HEK293 (cell line): Measurements from ENCODE around the gene STRA6.

Experiments used
- KLF7 ChIP-seq: fragments of 450-650 bp; formaldehyde crosslinking; IDR thresholded peaks from 2 replicates; pipeline ENCODE4 v1.5.1; 2016; ENCODE audit warnings: missing biosample characterization, missing genetic modification characterization, borderline replicate concordance
- ZBTB21 ChIP-seq: fragments of 450-650 bp; formaldehyde crosslinking; IDR thresholded peaks from 2 replicates; pipeline ENCODE4 v1.5.1; 2017; ENCODE audit warnings: missing biosample characterization, missing genetic modification characterization
- ZBTB8A ChIP-seq: fragments of 450-650 bp; formaldehyde crosslinking; IDR thresholded peaks from 2 replicates; pipeline ENCODE4 v1.5.1; 2016; ENCODE audit warnings: missing biosample characterization, missing genetic modification characterization
- ZFP3 ChIP-seq: fragments of 450-650 bp; formaldehyde crosslinking; IDR thresholded peaks from 2 replicates; pipeline ENCODE4 v1.5.1; 2016; ENCODE audit warnings: low read depth, missing biosample characterization, missing genetic modification characterization
- ZNF121 ChIP-seq: fragments of 450-650 bp; formaldehyde crosslinking; IDR thresholded peaks from 2 replicates; pipeline ENCODE4 v1.5.1; 2016; ENCODE audit warnings: missing biosample characterization, missing genetic modification characterization
- ZNF19 ChIP-seq: fragments of 450-650 bp; formaldehyde crosslinking; IDR thresholded peaks from 2 replicates; pipeline ENCODE4; 2016; ENCODE audit warnings: missing biosample characterization, missing genetic modification characterization, low read depth
- ZNF202 ChIP-seq: fragments of 450-650 bp; formaldehyde crosslinking; IDR thresholded peaks from 2 replicates; pipeline ENCODE4 v1.5.1; 2016; ENCODE audit warnings: missing biosample characterization, missing genetic modification characterization, borderline replicate concordance
- ZNF266 ChIP-seq: fragments of 450-650 bp; formaldehyde crosslinking; IDR thresholded peaks from 2 replicates; pipeline ENCODE4 v1.5.1; 2016; ENCODE audit warnings: missing biosample characterization, missing genetic modification characterization, low read depth
- ZNF292 ChIP-seq: fragments of 450-650 bp; formaldehyde crosslinking; IDR thresholded peaks from 2 replicates; pipeline ENCODE4 v1.5.1; 2016; ENCODE audit warnings: low read depth, missing biosample characterization, missing genetic modification characterization, borderline replicate concordance
- ZNF341 ChIP-seq: fragments of 450-650 bp; formaldehyde crosslinking; IDR thresholded peaks from 2 replicates; pipeline ENCODE4; 2016; ENCODE audit warnings: low read depth, missing biosample characterization, missing genetic modification characterization
- ZNF433 ChIP-seq: fragments of 450-650 bp; formaldehyde crosslinking; IDR thresholded peaks from 2 replicates; pipeline ENCODE4 v1.5.1; 2016; ENCODE audit warnings: missing biosample characterization, missing genetic modification characterization, low read depth
- ZNF510 ChIP-seq: fragments of 450-650 bp; formaldehyde crosslinking; IDR thresholded peaks from 2 replicates; pipeline ENCODE4 v1.5.1; 2018; ENCODE audit warnings: mild to moderate bottlenecking, missing genetic modification characterization, missing biosample characterization; ENCODE audit not compliant: insufficient replicate concordance
- ZNF529 ChIP-seq: fragments of 450-650 bp; formaldehyde crosslinking; IDR thresholded peaks from 2 replicates; pipeline ENCODE4 v1.5.1; 2017; ENCODE audit warnings: missing genetic modification characterization, missing biosample characterization; ENCODE audit not compliant: insufficient replicate concordance
- ZNF530 ChIP-seq: fragments of 450-650 bp; formaldehyde crosslinking; IDR thresholded peaks from 2 replicates; pipeline ENCODE4 v1.5.1; 2016; ENCODE audit warnings: low read depth, missing biosample characterization, missing genetic modification characterization
- ZNF555 ChIP-seq: fragments of 450-650 bp; formaldehyde crosslinking; conservative IDR thresholded peaks from 2 replicates; pipeline ENCODE4 v1.5.1; 2017; ENCODE audit warnings: missing biosample characterization, mild to moderate bottlenecking, missing genetic modification characterization, inconsistent platforms
- ZNF558 ChIP-seq: fragments of 450-650 bp; formaldehyde crosslinking; IDR thresholded peaks from 2 replicates; pipeline ENCODE4 v1.5.1; 2016; ENCODE audit warnings: missing biosample characterization, missing genetic modification characterization
- ZNF664 ChIP-seq: fragments of 450-650 bp; formaldehyde crosslinking; IDR thresholded peaks from 2 replicates; pipeline ENCODE4 v1.5.1; 2016; ENCODE audit warnings: missing biosample characterization, missing genetic modification characterization
- ZXDB ChIP-seq: fragments of 450-650 bp; formaldehyde crosslinking; IDR thresholded peaks from 2 replicates; pipeline ENCODE4 v1.5.1; 2016; ENCODE audit warnings: missing biosample characterization, missing genetic modification characterization
- TF ChIP-seq, protein P1 (sequence below): fragments of 450-650 bp; formaldehyde crosslinking; conservative IDR thresholded peaks from 2 replicates; pipeline ENCODE4 v1.5.1; 2016; ENCODE audit warnings: low read depth, missing biosample characterization, missing genetic modification characterization
- TF ChIP-seq, protein P2 (sequence below): fragments of 450-650 bp; formaldehyde crosslinking; conservative IDR thresholded peaks from 2 replicates; pipeline ENCODE4 v1.5.1; 2016; ENCODE audit warnings: low read depth, missing biosample characterization, missing genetic modification characterization
- TF ChIP-seq, protein P3 (sequence below): fragments of 450-650 bp; formaldehyde crosslinking; IDR thresholded peaks from 2 replicates; pipeline ENCODE4 v1.5.1; 2016; ENCODE audit warnings: missing biosample characterization, missing genetic modification characterization

STRA6 gene

DNA sequence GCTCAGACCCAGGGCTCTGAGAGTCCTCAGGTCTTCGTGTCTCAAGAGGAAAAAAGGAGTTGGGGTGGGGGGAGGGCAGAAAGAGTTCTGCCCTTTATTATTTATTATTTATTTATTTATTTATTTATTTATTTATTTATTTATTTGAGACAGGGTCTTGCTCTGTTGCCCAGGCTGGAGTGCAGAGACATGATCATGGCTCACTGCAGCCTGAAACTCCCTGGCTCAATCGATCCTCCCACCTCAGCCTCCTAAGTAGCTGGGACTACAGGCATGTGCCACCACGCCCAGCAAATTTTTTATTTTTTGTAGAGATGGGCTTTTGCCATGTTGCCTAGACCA is 40.4 kb downstream of the STRA6 start (continued):
- TF ChIP-seq, protein P1, sequence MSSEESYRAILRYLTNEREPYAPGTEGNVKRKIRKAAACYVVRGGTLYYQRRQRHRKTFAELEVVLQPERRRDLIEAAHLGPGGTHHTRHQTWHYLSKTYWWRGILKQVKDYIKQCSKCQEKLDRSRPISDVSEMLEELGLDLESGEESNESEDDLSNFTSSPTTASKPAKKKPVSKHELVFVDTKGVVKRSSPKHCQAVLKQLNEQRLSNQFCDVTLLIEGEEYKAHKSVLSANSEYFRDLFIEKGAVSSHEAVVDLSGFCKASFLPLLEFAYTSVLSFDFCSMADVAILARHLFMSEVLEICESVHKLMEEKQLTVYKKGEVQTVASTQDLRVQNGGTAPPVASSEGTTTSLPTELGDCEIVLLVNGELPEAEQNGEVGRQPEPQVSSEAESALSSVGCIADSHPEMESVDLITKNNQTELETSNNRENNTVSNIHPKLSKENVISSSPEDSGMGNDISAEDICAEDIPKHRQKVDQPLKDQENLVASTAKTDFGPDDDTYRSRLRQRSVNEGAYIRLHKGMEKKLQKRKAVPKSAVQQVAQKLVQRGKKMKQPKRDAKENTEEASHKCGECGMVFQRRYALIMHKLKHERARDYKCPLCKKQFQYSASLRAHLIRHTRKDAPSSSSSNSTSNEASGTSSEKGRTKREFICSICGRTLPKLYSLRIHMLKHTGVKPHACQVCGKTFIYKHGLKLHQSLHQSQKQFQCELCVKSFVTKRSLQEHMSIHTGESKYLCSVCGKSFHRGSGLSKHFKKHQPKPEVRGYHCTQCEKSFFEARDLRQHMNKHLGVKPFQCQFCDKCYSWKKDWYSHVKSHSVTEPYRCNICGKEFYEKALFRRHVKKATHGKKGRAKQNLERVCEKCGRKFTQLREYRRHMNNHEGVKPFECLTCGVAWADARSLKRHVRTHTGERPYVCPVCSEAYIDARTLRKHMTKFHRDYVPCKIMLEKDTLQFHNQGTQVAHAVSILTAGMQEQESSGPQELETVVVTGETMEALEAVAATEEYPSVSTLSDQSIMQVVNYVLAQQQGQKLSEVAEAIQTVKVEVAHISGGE (tag by site-specific recombination), result peak; percentile 80
- peak; percentile 84 for TF ChIP-seq ZNF664 (tag by site-specific recombination)
- peak; percentile 53; the same call in 1 of the 2 replicates for TF ChIP-seq ZNF121 (tag by site-specific recombination)
- peak; percentile 79 for TF ChIP-seq ZBTB8A
- TF ChIP-seq, protein P2, sequence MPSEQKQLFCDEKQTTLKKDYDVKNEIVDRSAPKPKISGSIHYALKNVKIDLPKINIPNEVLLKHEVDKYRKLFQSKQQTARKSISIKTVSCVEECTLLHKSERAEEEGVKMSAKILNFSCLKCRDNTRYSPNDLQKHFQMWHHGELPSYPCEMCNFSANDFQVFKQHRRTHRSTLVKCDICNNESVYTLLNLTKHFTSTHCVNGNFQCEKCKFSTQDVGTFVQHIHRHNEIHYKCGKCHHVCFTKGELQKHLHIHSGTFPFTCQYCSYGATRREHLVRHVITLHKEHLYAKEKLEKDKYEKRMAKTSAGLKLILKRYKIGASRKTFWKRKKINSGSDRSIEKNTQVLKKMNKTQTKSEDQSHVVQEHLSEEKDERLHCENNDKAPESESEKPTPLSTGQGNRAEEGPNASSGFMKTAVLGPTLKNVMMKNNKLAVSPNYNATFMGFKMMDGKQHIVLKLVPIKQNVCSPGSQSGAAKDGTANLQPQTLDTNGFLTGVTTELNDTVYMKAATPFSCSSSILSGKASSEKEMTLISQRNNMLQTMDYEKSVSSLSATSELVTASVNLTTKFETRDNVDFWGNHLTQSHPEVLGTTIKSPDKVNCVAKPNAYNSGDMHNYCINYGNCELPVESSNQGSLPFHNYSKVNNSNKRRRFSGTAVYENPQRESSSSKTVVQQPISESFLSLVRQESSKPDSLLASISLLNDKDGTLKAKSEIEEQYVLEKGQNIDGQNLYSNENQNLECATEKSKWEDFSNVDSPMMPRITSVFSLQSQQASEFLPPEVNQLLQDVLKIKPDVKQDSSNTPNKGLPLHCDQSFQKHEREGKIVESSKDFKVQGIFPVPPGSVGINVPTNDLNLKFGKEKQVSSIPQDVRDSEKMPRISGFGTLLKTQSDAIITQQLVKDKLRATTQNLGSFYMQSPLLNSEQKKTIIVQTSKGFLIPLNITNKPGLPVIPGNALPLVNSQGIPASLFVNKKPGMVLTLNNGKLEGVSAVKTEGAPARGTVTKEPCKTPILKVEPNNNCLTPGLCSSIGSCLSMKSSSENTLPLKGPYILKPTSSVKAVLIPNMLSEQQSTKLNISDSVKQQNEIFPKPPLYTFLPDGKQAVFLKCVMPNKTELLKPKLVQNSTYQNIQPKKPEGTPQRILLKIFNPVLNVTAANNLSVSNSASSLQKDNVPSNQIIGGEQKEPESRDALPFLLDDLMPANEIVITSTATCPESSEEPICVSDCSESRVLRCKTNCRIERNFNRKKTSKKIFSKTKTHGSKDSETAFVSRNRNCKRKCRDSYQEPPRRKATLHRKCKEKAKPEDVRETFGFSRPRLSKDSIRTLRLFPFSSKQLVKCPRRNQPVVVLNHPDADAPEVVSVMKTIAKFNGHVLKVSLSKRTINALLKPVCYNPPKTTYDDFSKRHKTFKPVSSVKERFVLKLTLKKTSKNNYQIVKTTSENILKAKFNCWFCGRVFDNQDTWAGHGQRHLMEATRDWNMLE, result peak; percentile 94
- TF ChIP-seq ZNF341 (tag by site-specific recombination), result peak; percentile 23; the same call in 1 of the 2 replicates
- peak; percentile 31 for TF ChIP-seq ZNF529 (tag by site-specific recombination)
- 0 out of 2 replicates have a peak, but pooled peaks have one; percentile 25 for TF ChIP-seq ZNF530 (tag by site-specific recombination)
- peak; percentile 36; the same call in 1 of the 2 replicates for TF ChIP-seq KLF7 (tag by site-specific recombination)
- TF ChIP-seq ZXDB (tag by site-specific recombination), result peak; percentile 59; the same call in 1 of the 2 replicates
- TF ChIP-seq ZNF266, result peak; percentile 85
- TF ChIP-seq ZNF510 (tag by site-specific recombination), result peak; percentile 71
- TF ChIP-seq, protein P3, sequence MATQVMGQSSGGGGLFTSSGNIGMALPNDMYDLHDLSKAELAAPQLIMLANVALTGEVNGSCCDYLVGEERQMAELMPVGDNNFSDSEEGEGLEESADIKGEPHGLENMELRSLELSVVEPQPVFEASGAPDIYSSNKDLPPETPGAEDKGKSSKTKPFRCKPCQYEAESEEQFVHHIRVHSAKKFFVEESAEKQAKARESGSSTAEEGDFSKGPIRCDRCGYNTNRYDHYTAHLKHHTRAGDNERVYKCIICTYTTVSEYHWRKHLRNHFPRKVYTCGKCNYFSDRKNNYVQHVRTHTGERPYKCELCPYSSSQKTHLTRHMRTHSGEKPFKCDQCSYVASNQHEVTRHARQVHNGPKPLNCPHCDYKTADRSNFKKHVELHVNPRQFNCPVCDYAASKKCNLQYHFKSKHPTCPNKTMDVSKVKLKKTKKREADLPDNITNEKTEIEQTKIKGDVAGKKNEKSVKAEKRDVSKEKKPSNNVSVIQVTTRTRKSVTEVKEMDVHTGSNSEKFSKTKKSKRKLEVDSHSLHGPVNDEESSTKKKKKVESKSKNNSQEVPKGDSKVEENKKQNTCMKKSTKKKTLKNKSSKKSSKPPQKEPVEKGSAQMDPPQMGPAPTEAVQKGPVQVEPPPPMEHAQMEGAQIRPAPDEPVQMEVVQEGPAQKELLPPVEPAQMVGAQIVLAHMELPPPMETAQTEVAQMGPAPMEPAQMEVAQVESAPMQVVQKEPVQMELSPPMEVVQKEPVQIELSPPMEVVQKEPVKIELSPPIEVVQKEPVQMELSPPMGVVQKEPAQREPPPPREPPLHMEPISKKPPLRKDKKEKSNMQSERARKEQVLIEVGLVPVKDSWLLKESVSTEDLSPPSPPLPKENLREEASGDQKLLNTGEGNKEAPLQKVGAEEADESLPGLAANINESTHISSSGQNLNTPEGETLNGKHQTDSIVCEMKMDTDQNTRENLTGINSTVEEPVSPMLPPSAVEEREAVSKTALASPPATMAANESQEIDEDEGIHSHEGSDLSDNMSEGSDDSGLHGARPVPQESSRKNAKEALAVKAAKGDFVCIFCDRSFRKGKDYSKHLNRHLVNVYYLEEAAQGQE, result peak; percentile 69
- TF ChIP-seq ZNF292 (tag by site-specific recombination), result peak; percentile 60; the same call in 1 of the 2 replicates
- 0 out of 2 replicates have a peak, but pooled peaks have one; percentile 20 for TF ChIP-seq ZFP3 (tag by site-specific recombination)
- TF ChIP-seq ZNF202 (tag by site-specific recombination), result 0 out of 2 replicates have a peak, but pooled peaks have one; percentile 51
- peak; percentile 68; the same call in 1 of the 2 replicates for TF ChIP-seq ZBTB21 (tag by site-specific recombination)
- TF ChIP-seq ZNF433 (tag by site-specific recombination), result peak; percentile 86
- peak; percentile 69 for TF ChIP-seq ZNF558 (tag by site-specific recombination)
- TF ChIP-seq ZNF19 (tag by site-specific recombination), result peak; percentile 64; the same call in 1 of the 2 replicates
- peak; percentile 76 for TF ChIP-seq ZNF555 (tag by site-specific recombination)
- TF ChIP-seq, all 188 proteins: peak for 29; not testable (repeated sequence) for 159
